ENCODE data around the gene HSPB9.
A peak's percentile ranks its signal among the peaks of the same experiment; 100 is the strongest.

The HSPB9 gene

GRCh38 chr17:42111265-42111636 is 11.4 kb upstream of the HSPB9 start:
- no peak for DNase-seq (ENCODE audit: low spot score)
- TF ChIP-seq CTCF (IDR thresholded peaks at IDR 0.05; ENCODE audit: extremely low read depth, missing control alignments) = no peak

GRCh38 chr17:42111871-42112551 is 10.6 kb upstream of the HSPB9 start:
- TF ChIP-seq CTCF (IDR thresholded peaks at IDR 0.05; ENCODE audit: extremely low read depth, missing control alignments) = no peak
- no peak for DNase-seq (ENCODE audit: low spot score)

- peak; percentile 93 for DNase-seq (ENCODE audit: low spot score)
- TF ChIP-seq CTCF (IDR thresholded peaks at IDR 0.05; ENCODE audit: extremely low read depth, missing control alignments) = no peak
Measured at GRCh38 chr17:42112552-42113176, 9.9 kb upstream of the HSPB9 start, which contains the start of gene DHX58. Gene DHX58, minus strand, starts transcription at chr17:42112714. Its CDS starts 822 bp downstream, at chr17:42111892.

- no peak for DNase-seq (ENCODE audit: low spot score)
- TF ChIP-seq CTCF (IDR thresholded peaks at IDR 0.05; ENCODE audit: extremely low read depth, missing control alignments) = no peak
Measured at GRCh38 chr17:42113293-42114069, 9.1 kb upstream of the HSPB9 start.

GRCh38 chr17:42114118-42114517 is 8.5 kb upstream of the HSPB9 start:
- DNase-seq (ENCODE audit: low spot score) = no peak
- no peak for TF ChIP-seq CTCF (IDR thresholded peaks at IDR 0.05; ENCODE audit: extremely low read depth, missing control alignments)

GRCh38 chr17:42116705-42117396 is 5.8 kb upstream of the HSPB9 start:
- DNase-seq (ENCODE audit: low spot score) = peak; percentile 87
- TF ChIP-seq CTCF (IDR thresholded peaks at IDR 0.05; ENCODE audit: extremely low read depth, missing control alignments) = peak; percentile 63

All from GM20000 (cell line).